ENCODE results near the gene ZFP36L2.

ZFP36L2 gene

GRCh38 chr2:43188561-43189386 lies 37.6 kb downstream of the ZFP36L2 start:
- no peak for TF ChIP-seq REST (IDR thresholded peaks at IDR 0.05; ENCODE audit: insufficient read depth in 1 of 2, low read depth in 2 of 2, low read length in 2 of 2)
- TF ChIP-seq TAF1 (IDR thresholded peaks at IDR 0.05; ENCODE audit: borderline replicate concordance, insufficient read depth, low read length): no peak
- no peak for TF ChIP-seq FOXP2 (optimal IDR thresholded peaks at IDR 0.05; ENCODE audit: borderline replicate concordance, extremely low read depth, extremely low read length, insufficient read depth)
- no peak for TF ChIP-seq POLR2AphosphoS5 (IDR thresholded peaks at IDR 0.05; ENCODE audit: low read depth, low read length)
- no peak for TF ChIP-seq SIN3A (IDR thresholded peaks at IDR 0.05; ENCODE audit: borderline replicate concordance, insufficient read depth, low read length)

- TF ChIP-seq REST (IDR thresholded peaks at IDR 0.05; ENCODE audit: insufficient read depth in 1 of 2, low read depth in 2 of 2, low read length in 2 of 2) (no peak), FOXP2 (optimal IDR thresholded peaks at IDR 0.05; ENCODE audit: borderline replicate concordance, extremely low read depth, extremely low read length, insufficient read depth) (no peak), POLR2AphosphoS5 (IDR thresholded peaks at IDR 0.05; ENCODE audit: low read depth, low read length) (no peak), SIN3A (IDR thresholded peaks at IDR 0.05; ENCODE audit: borderline replicate concordance, insufficient read depth, low read length) (no peak), TAF1 (IDR thresholded peaks at IDR 0.05; ENCODE audit: borderline replicate concordance, insufficient read depth, low read length) (no peak)
Observed at GRCh38 chr2:43186679-43187374, 39.6 kb downstream of the ZFP36L2 start.

GRCh38 chr2:43186321-43186678 lies 40.1 kb downstream of the ZFP36L2 start:
- TF ChIP-seq REST (IDR thresholded peaks at IDR 0.05; ENCODE audit: insufficient read depth in 1 of 2, low read depth in 2 of 2, low read length in 2 of 2): no peak
- TF ChIP-seq SIN3A (IDR thresholded peaks at IDR 0.05; ENCODE audit: borderline replicate concordance, insufficient read depth, low read length): no peak
- no peak for TF ChIP-seq POLR2AphosphoS5 (IDR thresholded peaks at IDR 0.05; ENCODE audit: low read depth, low read length)
- TF ChIP-seq FOXP2 (optimal IDR thresholded peaks at IDR 0.05; ENCODE audit: borderline replicate concordance, extremely low read depth, extremely low read length, insufficient read depth): no peak
- TF ChIP-seq TAF1 (IDR thresholded peaks at IDR 0.05; ENCODE audit: borderline replicate concordance, insufficient read depth, low read length): no peak

- peak; percentile 45 for TF ChIP-seq FOXP2 (optimal IDR thresholded peaks at IDR 0.05; ENCODE audit: borderline replicate concordance, extremely low read depth, extremely low read length, insufficient read depth)
- no peak for TF ChIP-seq REST (IDR thresholded peaks at IDR 0.05; ENCODE audit: insufficient read depth in 1 of 2, low read depth in 2 of 2, low read length in 2 of 2)
Observed at GRCh38 chr2:43185146-43185545, 41.3 kb downstream of the ZFP36L2 start.

Measured in PFSK-1 (cell line).